ENCODE measurements around the gene MARK2. TPM values are rescaled to one million over a fixed set of nuclear protein-coding genes. Genes with fewer than 3 reads are reported as not detected.

MARK2 gene
- total RNA-seq, 1 donor from 2014 or later, result 41.5 TPM

GRCh38 chr11:63939397-63939891, 100.5 kb downstream of the MARK2 start:
- Mint-ChIP-seq H3K27me3 (no peaks in the 10 kb centered on the region), H3K9me3 (no peaks in the 10 kb centered on the region), H3K4me3 (peak overlapping the region; percentile 90), H3K27ac (peak overlapping the region; percentile 64), H3K4me1 (peaks cover 41% of the 10 kb centered on the region), H3K36me3 (ENCODE audit: low read depth) (peaks cover 8% of the 10 kb centered on the region)
- no peak for ATAC-seq (ENCODE audit: low read depth)
- DNase-seq, result no peak
- ChIA-PET CTCF (no interaction called here), POLR2A (interaction anchor here (0.6 to 1.5 kb wide), 7 partner anchors 13 to 1954 kb away, joined by 3 to 10 read pairs (median 3); partner anchors contain the start of genes MARK2 and PRDX5)
- TF ChIP-seq CTCF (IDR thresholded peaks at IDR 0.05), result no peak
- intact Hi-C loops (cut with micrococcal nuclease), result loop anchor here (2.0 to 5.0 kb wide), 6 partner anchors 23 to 983 kb away; partner anchors contain the start of genes DNAJC4, PPP2R5B, PRDX5 and RCOR2

GRCh38 chr11:63940786-63941185, 101.9 kb downstream of the MARK2 start:
- no peak for ATAC-seq (ENCODE audit: low read depth)
- H3K36me3 Mint-ChIP-seq (ENCODE audit: low read depth), result peaks cover 8% of the 10 kb centered on the region
- CTCF ChIA-PET, result no interaction called here
- H3K4me3 Mint-ChIP-seq, result peak overlapping the region; percentile 90
- intact Hi-C loops (cut with micrococcal nuclease), result loop anchor here (10.0 kb wide), 1 partner anchor 466 kb away; no protein-coding TSS in a partner anchor
- POLR2A ChIA-PET, result interaction anchor here (0.6 kb wide), 1 partner anchor 44 kb away, joined by 14 read pairs; no protein-coding TSS in a partner anchor
- no peak for TF ChIP-seq CTCF (IDR thresholded peaks at IDR 0.05)
- DNase-seq, result no peak
- peak overlapping the region; percentile 80 for H3K27ac Mint-ChIP-seq
- H3K4me1 Mint-ChIP-seq, result peaks cover 42% of the 10 kb centered on the region
- H3K9me3 Mint-ChIP-seq, result no peaks in the 10 kb centered on the region
- H3K27me3 Mint-ChIP-seq, result no peaks in the 10 kb centered on the region

- no peaks in the 10 kb centered on the region for H3K9me3 Mint-ChIP-seq
Measured at GRCh38 chr11:63941901-63942300, 103.0 kb downstream of the MARK2 start.

GRCh38 chr11:63942803-63943202, 103.9 kb downstream of the MARK2 start:
- ATAC-seq (ENCODE audit: low read depth), result no peak
- Mint-ChIP-seq H3K36me3 (ENCODE audit: low read depth) (peaks cover 19% of the 10 kb centered on the region), H3K4me1 (peaks cover 41% of the 10 kb centered on the region), H3K9me3 (no peaks in the 10 kb centered on the region), H3K27ac (no peak overlapping the region), H3K27me3 (no peaks in the 10 kb centered on the region), H3K4me3 (no peak overlapping the region)
- POLR2A ChIA-PET, result interaction anchor here (0.6 kb wide), 1 partner anchor 16 kb away, joined by 3 read pairs; no protein-coding TSS in a partner anchor
- intact Hi-C loops (cut with micrococcal nuclease), result loop anchor here (10.0 kb wide), 1 partner anchor 468 kb away; no protein-coding TSS in a partner anchor
- CTCF ChIA-PET, result interaction anchor here (1.1 to 6.3 kb wide), 2 partner anchors 105 to 463 kb away, joined by 3 to 130 read pairs; partner anchors contain the start of gene MARK2
- no peak for TF ChIP-seq CTCF (IDR thresholded peaks at IDR 0.05)
- DNase-seq, result no peak

More at GRCh38 chr11:63941901-63942300, 103.0 kb downstream of the MARK2 start:
- ATAC-seq (ENCODE audit: low read depth), result no peak
- POLR2A ChIA-PET, result no interaction called here
- CTCF ChIA-PET, result interaction anchor here (1.1 to 6.3 kb wide), 2 partner anchors 104 to 462 kb away, joined by 3 to 130 read pairs; partner anchors contain the start of gene MARK2
- no peak for DNase-seq
- peak overlapping the region; percentile 80 for H3K27ac Mint-ChIP-seq
- H3K4me3 Mint-ChIP-seq, result no peak overlapping the region
- H3K36me3 Mint-ChIP-seq (ENCODE audit: low read depth), result peaks cover 14% of the 10 kb centered on the region
- peaks cover 42% of the 10 kb centered on the region for H3K4me1 Mint-ChIP-seq
- intact Hi-C loops (cut with micrococcal nuclease), result loop anchor here (10.0 kb wide), 1 partner anchor 467 kb away; no protein-coding TSS in a partner anchor
- H3K27me3 Mint-ChIP-seq, result no peaks in the 10 kb centered on the region
- no peak for TF ChIP-seq CTCF (IDR thresholded peaks at IDR 0.05)

GRCh38 chr11:63944987-63945386, 106.1 kb downstream of the MARK2 start:
- peaks cover 29% of the 10 kb centered on the region for H3K4me1 Mint-ChIP-seq
- no peak for ATAC-seq (ENCODE audit: low read depth)
- no peak overlapping the region for H3K27ac Mint-ChIP-seq
- H3K4me3 Mint-ChIP-seq, result no peak overlapping the region
- peaks cover 28% of the 10 kb centered on the region for H3K36me3 Mint-ChIP-seq (ENCODE audit: low read depth)
- CTCF ChIA-PET, result interaction anchor here (0.8 to 6.3 kb wide), 11 partner anchors 24 to 466 kb away, joined by 3 to 130 read pairs (median 4); partner anchors contain the start of genes MARK2 and ZFTA
- POLR2A ChIA-PET, result interaction anchor here (2.5 kb wide), 1 partner anchor 107 kb away, joined by 17 read pairs; the partner anchor contains the start of gene MARK2
- H3K27me3 Mint-ChIP-seq, result no peaks in the 10 kb centered on the region
- intact Hi-C loops (cut with micrococcal nuclease), result loop anchor here (10.0 kb wide), 1 partner anchor 470 kb away; no protein-coding TSS in a partner anchor
- no peak for DNase-seq
- no peak for TF ChIP-seq CTCF (IDR thresholded peaks at IDR 0.05)
- no peaks in the 10 kb centered on the region for H3K9me3 Mint-ChIP-seq

Data from activated B cell treated with CpG ODN at 0.5 μM for 24 hours (primary cell).